ENCODE measurements around the gene RANGRF.

DNA sequence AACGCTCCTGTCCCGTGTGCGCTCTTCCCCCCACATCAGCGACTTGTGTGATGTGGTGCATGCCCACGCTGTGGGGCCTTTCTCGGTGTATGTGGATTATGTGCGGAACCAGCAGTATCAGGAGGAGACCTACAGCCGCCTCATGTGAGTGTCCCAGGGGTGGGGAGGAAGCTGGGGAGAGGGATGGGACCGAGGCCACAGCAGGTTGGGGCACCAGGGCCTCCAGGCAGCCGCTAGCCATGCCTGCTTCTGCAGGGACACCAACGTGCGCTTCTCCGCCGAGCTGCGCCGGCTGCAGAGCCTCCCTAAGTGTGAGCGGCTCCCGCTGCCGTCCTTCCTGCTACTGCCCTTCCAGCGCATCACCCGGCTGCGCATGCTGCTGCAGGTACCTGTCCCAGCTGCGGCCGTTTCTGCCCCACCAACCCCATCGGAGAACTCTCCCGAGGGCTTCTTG, 27.3 kb downstream of the RANGRF start:
- no peak for TF ChIP-seq CTCF (IDR thresholded peaks at IDR 0.05; ENCODE audit: low read depth, low read length)
- no peak for TF ChIP-seq EZH2phosphoT487 (IDR thresholded peaks at IDR 0.05; ENCODE audit: low read depth)

Measured in OCI-LY3 (cell line).